ENCODE results near the gene RPL22. TPM values are rescaled to one million over a fixed set of nuclear protein-coding genes. Genes with fewer than 3 reads are reported as not detected.
A peak's percentile ranks its signal among the peaks of the same experiment; 100 is the strongest.

Gene RPL22
- total and polyA plus RNA-seq, 11 donors = 63.6 to 353 (median 241) TPM

GRCh38 chr1:6218375-6219164, 19.2 kb upstream of the RPL22 start:
- ATAC-seq (no peak), DNase-seq (no peak)
- TF ChIP-seq CTCF (IDR thresholded peaks at IDR 0.05) (no peak), POLR2A (IDR thresholded peaks at IDR 0.05) (no peak)
- intact Hi-C loops (cut with DNase I) = no loop called here
- Histone ChIP-seq H3K4me3 (no peak overlapping the region), H3K27ac (no peak overlapping the region), H3K27me3 (no peaks in the 10 kb centered on the region), H3K4me1 (peaks cover 0 to 24% (median 19%) of the 10 kb centered on the region in 12 donors), H3K9me3 (no peaks in the 10 kb centered on the region), H3K36me3 (peaks cover 0 to 80% (median 28%) of the 10 kb centered on the region in 9 donors)
- WGBS, 4 donors = 76 to 82% (median 79%) methylated on average over 16 of the region's 16 CpGs

GRCh38 chr1:6212193-6212959, 13.0 kb upstream of the RPL22 start:
- H3K27me3 ChIP-seq = peaks cover 0 to 15% (median 0%) of the 10 kb centered on the region in 9 donors
- no peak for TF ChIP-seq CTCF (IDR thresholded peaks at IDR 0.05)
- no peak for TF ChIP-seq POLR2A (IDR thresholded peaks at IDR 0.05)
- peaks cover 0 to 38% (median 22%) of the 10 kb centered on the region in 12 donors for H3K4me1 ChIP-seq
- H3K27ac ChIP-seq = no peak overlapping the region
- H3K9me3 ChIP-seq = no peaks in the 10 kb centered on the region
- peak in 1 of 5 donors; percentile 17 for DNase-seq
- WGBS, 4 donors = 70 to 87% (median 75%) methylated on average over 18 to 20 of the region's 20 CpGs
- peaks cover 0 to 71% (median 38%) of the 10 kb centered on the region in 9 donors for H3K36me3 ChIP-seq
- no peak for ATAC-seq
- intact Hi-C loops (cut with DNase I) = no loop called here
- H3K4me3 ChIP-seq = no peak overlapping the region

- Histone ChIP-seq H3K27ac (no peak overlapping the region), H3K27me3 (peaks cover 0 to 20% (median 0%) of the 10 kb centered on the region in 9 donors), H3K4me3 (no peak overlapping the region), H3K9me3 (no peaks in the 10 kb centered on the region), H3K36me3 (peaks cover 0 to 64% (median 38%) of the 10 kb centered on the region in 9 donors), H3K4me1 (peaks cover 0 to 42% (median 25%) of the 10 kb centered on the region in 12 donors)
- DNase-seq (peak in 1 of 5 donors; percentile 6), ATAC-seq (no peak)
- 85 to 96% (median 89%) methylated on average over 10 to 16 of the region's 16 CpGs for WGBS, 4 donors
- intact Hi-C loops (cut with DNase I) = no loop called here
- no peak for TF ChIP-seq CTCF (IDR thresholded peaks at IDR 0.05)
- no peak for TF ChIP-seq POLR2A (IDR thresholded peaks at IDR 0.05)
These were observed 12.3 kb upstream of the RPL22 start for GRCh38 chr1:6211731-6212130.

Data from heart left ventricle (tissue), 16 donors.